Endothelial cell (in vitro differentiated cells): ENCODE results near the gene TBX3. TPM values are rescaled to one million over a fixed set of nuclear protein-coding genes. Genes with fewer than 3 reads are reported as not detected.

ENCODE experiments used
- DNase-seq: peaks from one replicate; pipeline ENCODE4 v3.0.0; 2021; ENCODE audit warnings: low spot score
- H3K27ac Mint-ChIP-seq: one replicate; pipeline ENCODE4 v1.8.0; 2021; ENCODE audit warnings: mixed read lengths, inconsistent platforms; ENCODE audit not compliant: unreplicated experiment
- H3K27me3 Mint-ChIP-seq: one replicate; pipeline ENCODE4 v1.8.0; 2021; ENCODE audit warnings: mild to moderate bottlenecking, moderate library complexity, mixed read lengths, inconsistent platforms; ENCODE audit not compliant: unreplicated experiment
- H3K36me3 Mint-ChIP-seq: one replicate; pipeline ENCODE4 v1.8.0; 2021; ENCODE audit warnings: mild to moderate bottlenecking, low read depth, mixed read lengths, inconsistent platforms; ENCODE audit not compliant: unreplicated experiment
- H3K4me1 Mint-ChIP-seq: one replicate; pipeline ENCODE4 v1.8.0; 2021; ENCODE audit warnings: mild to moderate bottlenecking, mixed read lengths, inconsistent platforms; ENCODE audit not compliant: unreplicated experiment
- H3K4me3 Mint-ChIP-seq: one replicate; pipeline ENCODE4 v1.8.0; 2021; ENCODE audit warnings: mild to moderate bottlenecking, mixed read lengths, inconsistent platforms; ENCODE audit not compliant: unreplicated experiment
- H3K9me3 Mint-ChIP-seq: one replicate; pipeline ENCODE4 v1.8.0; 2021; ENCODE audit warnings: mixed read lengths, inconsistent platforms; ENCODE audit not compliant: unreplicated experiment
- CTCF ChIP-seq: fragments of 200-600 bp; sonication (generic); IDR thresholded peaks from one replicate; pipeline ENCODE4 v1.5.0; 2021; ENCODE audit warnings: antibody characterized with exemption; ENCODE audit not compliant: unreplicated experiment
- total RNA-seq: library from RNA; stranded (reverse); fragmentation: NEBNext Ultra II Directional; extraction: Animal tissue kit (Norgen Biotek cat#: 25700); gene quantifications from one replicate; pipeline ENCODE4 v1.2.1, GENCODE V29; 2021; ENCODE audit not compliant: unreplicated experiment

Gene TBX3
- total RNA-seq, 1 donor from 2014 or later, result 0.41 TPM

GRCh38 chr12:114655934-114656749, 27.8 kb downstream of the TBX3 start:
- no peak for TF ChIP-seq CTCF
- H3K27ac Mint-ChIP-seq, result no peak overlapping the region
- H3K4me1 Mint-ChIP-seq, result peaks cover 4% of the 10 kb centered on the region
- DNase-seq, result no peak
- no peaks in the 10 kb centered on the region for H3K9me3 Mint-ChIP-seq
- no peaks in the 10 kb centered on the region for H3K36me3 Mint-ChIP-seq
- H3K4me3 Mint-ChIP-seq, result no peak overlapping the region
- H3K27me3 Mint-ChIP-seq, result no peaks in the 10 kb centered on the region

GRCh38 chr12:114649585-114649984, 34.4 kb downstream of the TBX3 start:
- Mint-ChIP-seq H3K27me3 (no peaks in the 10 kb centered on the region), H3K27ac (no peak overlapping the region), H3K36me3 (no peaks in the 10 kb centered on the region), H3K4me1 (no peaks in the 10 kb centered on the region), H3K9me3 (no peaks in the 10 kb centered on the region), H3K4me3 (no peak overlapping the region)
- DNase-seq, result no peak
- TF ChIP-seq CTCF, result no peak

- Mint-ChIP-seq H3K36me3 (no peaks in the 10 kb centered on the region), H3K27ac (no peak overlapping the region), H3K4me1 (no peaks in the 10 kb centered on the region), H3K9me3 (no peaks in the 10 kb centered on the region), H3K27me3 (no peaks in the 10 kb centered on the region), H3K4me3 (no peak overlapping the region)
- TF ChIP-seq CTCF, result no peak
- no peak for DNase-seq
Observed at GRCh38 chr12:114648711-114649110, 35.3 kb downstream of the TBX3 start.

GRCh38 chr12:114638790-114639435, 45.1 kb downstream of the TBX3 start:
- Mint-ChIP-seq H3K36me3 (no peaks in the 10 kb centered on the region), H3K9me3 (no peaks in the 10 kb centered on the region), H3K4me1 (no peaks in the 10 kb centered on the region), H3K27me3 (no peaks in the 10 kb centered on the region), H3K4me3 (no peak overlapping the region), H3K27ac (no peak overlapping the region)
- no peak for DNase-seq
- no peak for TF ChIP-seq CTCF
